Measurements from ENCODE around the gene ZNF212.

GRCh38 chr7:149302222-149302621, 62.8 kb downstream of the ZNF212 start:
- TF ChIP-seq POLR2A (IDR thresholded peaks at IDR 0.05) (no peak), CTCF (IDR thresholded peaks at IDR 0.05) (no peak), POLR2AphosphoS5 (IDR thresholded peaks at IDR 0.05; ENCODE audit: insufficient read depth in 1 of 2, low read depth in 1 of 2) (no peak)
